ENCODE data around the gene FGFR4. TPM values are rescaled to one million over a fixed set of nuclear protein-coding genes. Genes with fewer than 3 reads are reported as not detected.

FGFR4 gene
- total RNA-seq, 1 experiment from 2014 or later: 158 TPM

GRCh38 chr5:177099422-177100093, 12.8 kb downstream of the FGFR4 start:
- peak; percentile 26 for DNase-seq (ENCODE audit: low spot score)

- DNase-seq (ENCODE audit: low spot score): no peak
These were observed 14.0 kb downstream of the FGFR4 start for GRCh38 chr5:177100714-177101121.

- peak; percentile 31 for DNase-seq (ENCODE audit: low spot score)
These were observed 17.0 kb downstream of the FGFR4 start for GRCh38 chr5:177103523-177104253.

- DNase-seq (ENCODE audit: low spot score): no peak
These were observed 19.2 kb downstream of the FGFR4 start for GRCh38 chr5:177105691-177106476.

- DNase-seq (ENCODE audit: low spot score): no peak
These were observed 20.4 kb downstream of the FGFR4 start for GRCh38 chr5:177107159-177107558.

GRCh38 chr5:177109810-177110209, 23.1 kb downstream of the FGFR4 start:
- DNase-seq (ENCODE audit: low spot score): no peak

- DNase-seq (ENCODE audit: low spot score): peak; percentile 81
These were observed 25.1 kb downstream of the FGFR4 start for GRCh38 chr5:177111720-177112394.

GRCh38 chr5:177112589-177113220, 26.0 kb downstream of the FGFR4 start:
- no peak for DNase-seq (ENCODE audit: low spot score)

GRCh38 chr5:177113566-177114424, 27.1 kb downstream of the FGFR4 start:
- DNase-seq (ENCODE audit: low spot score): peak; percentile 90

- DNase-seq (ENCODE audit: low spot score): no peak
These were observed 30.1 kb downstream of the FGFR4 start for GRCh38 chr5:177116631-177117373.

GRCh38 chr5:177117441-177118045, 30.8 kb downstream of the FGFR4 start:
- DNase-seq (ENCODE audit: low spot score): no peak

- no peak for DNase-seq (ENCODE audit: low spot score)
These were observed 35.9 kb downstream of the FGFR4 start for GRCh38 chr5:177122566-177122965.

- no peak for DNase-seq (ENCODE audit: low spot score)
These were observed 37.2 kb downstream of the FGFR4 start for GRCh38 chr5:177123789-177124485.

- peak; percentile 36 for DNase-seq (ENCODE audit: low spot score)
These were observed 37.8 kb downstream of the FGFR4 start for GRCh38 chr5:177124486-177124991.

- DNase-seq (ENCODE audit: low spot score): no peak
These were observed 40.1 kb downstream of the FGFR4 start for GRCh38 chr5:177126771-177127170.

- DNase-seq (ENCODE audit: low spot score): no peak
These were observed 41.9 kb downstream of the FGFR4 start for GRCh38 chr5:177128551-177128981.

- no peak for DNase-seq (ENCODE audit: low spot score)
These were observed 43.7 kb downstream of the FGFR4 start for GRCh38 chr5:177130211-177131018.

- DNase-seq (ENCODE audit: low spot score): no peak
These were observed 44.3 kb downstream of the FGFR4 start for GRCh38 chr5:177131019-177131320.
